C4-2B (cell line): ENCODE results near the gene ACER2.

Experiments
- H3K27ac ChIP-seq: fragments of 450-650 bp; 2 replicates; pipeline ENCODE4 v1.5.1; 2017
- ZFX ChIP-seq: fragments of 450-650 bp; IDR thresholded peaks from 2 replicates; pipeline ENCODE4 v1.6.1; 2017
- TF ChIP-seq, protein P1 (sequence below): fragments of 450-650 bp; conservative IDR thresholded peaks from 2 replicates; pipeline ENCODE4 v1.5.1; 2017; ENCODE audit warnings: mild to moderate bottlenecking

ACER2 gene

DNA sequence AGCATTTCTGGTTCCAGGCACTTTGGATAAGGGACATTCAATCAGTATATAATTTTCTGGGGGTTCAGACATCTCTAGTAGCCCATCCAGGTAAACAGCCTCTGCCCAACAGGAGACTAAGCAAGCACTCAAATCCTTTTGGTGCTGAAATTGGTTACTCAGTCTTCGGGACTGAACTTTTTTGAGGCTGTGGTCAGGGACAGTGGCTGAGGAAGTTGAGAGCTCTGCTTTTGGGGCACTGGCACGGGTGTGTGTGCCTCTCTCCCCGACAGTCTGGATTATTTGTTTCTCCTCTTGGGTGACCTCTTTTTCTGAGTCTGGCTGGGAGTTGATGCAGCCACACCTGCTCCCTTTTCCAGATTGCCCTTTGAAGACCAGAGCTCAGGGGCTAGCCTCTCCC is 47.6 kb downstream of the ACER2 start:
- H3K27ac ChIP-seq: no peak overlapping the region
- no peak for TF ChIP-seq ZFX
- TF ChIP-seq, protein P1, sequence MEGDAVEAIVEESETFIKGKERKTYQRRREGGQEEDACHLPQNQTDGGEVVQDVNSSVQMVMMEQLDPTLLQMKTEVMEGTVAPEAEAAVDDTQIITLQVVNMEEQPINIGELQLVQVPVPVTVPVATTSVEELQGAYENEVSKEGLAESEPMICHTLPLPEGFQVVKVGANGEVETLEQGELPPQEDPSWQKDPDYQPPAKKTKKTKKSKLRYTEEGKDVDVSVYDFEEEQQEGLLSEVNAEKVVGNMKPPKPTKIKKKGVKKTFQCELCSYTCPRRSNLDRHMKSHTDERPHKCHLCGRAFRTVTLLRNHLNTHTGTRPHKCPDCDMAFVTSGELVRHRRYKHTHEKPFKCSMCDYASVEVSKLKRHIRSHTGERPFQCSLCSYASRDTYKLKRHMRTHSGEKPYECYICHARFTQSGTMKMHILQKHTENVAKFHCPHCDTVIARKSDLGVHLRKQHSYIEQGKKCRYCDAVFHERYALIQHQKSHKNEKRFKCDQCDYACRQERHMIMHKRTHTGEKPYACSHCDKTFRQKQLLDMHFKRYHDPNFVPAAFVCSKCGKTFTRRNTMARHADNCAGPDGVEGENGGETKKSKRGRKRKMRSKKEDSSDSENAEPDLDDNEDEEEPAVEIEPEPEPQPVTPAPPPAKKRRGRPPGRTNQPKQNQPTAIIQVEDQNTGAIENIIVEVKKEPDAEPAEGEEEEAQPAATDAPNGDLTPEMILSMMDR: no peak

DNA sequence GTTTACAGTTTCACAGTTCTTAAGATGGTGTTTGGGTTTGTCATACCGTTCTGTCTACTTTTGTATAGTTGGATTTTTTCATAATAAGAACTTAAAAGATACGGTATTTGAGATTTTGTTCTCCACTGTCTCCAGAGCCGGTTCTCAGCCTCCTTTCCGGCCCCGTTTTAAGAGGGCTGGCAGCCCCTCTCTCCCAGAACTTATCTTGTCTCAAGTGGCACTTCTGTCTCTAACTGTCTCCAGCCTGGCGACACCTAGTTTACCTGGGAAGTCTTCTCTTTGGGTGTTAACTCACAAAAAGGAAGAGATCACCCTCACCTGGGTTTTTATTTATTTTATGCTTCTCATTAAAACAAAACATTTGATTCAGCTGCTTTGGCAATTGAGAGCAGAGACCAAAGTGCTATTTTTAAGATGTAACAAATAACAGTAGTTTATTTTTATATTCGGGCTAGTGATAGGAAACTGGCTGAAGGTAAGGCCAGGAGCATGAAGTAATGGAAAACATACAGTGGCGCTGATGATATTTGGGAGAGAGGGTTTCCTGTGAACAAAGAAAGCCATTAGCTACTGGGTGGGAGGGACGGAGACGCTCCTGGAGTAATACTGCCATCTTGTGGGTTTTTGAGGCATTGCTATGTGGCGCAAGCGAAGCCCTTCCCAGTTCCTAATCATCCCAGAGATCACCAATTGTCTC is 48.3 kb downstream of the ACER2 start:
- TF ChIP-seq ZFX: no peak
- TF ChIP-seq, protein P1: peak; percentile 97
- no peak overlapping the region for H3K27ac ChIP-seq

DNA sequence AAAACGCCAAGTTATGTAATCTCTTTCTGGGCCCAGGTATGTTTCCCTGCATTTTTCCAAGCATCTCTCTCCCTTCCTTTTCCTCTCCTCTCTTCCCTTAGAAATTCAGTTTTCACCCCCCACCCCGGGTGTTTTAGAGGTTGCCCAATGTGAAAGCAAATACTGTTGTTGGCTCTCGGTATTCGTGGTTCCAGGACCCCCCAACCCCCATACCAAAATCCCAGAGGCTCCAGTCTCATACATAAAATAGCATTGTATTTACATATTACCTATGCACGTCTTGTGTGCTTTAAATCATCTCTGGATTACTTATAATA is 48.8 kb downstream of the ACER2 start:
- no peak for TF ChIP-seq ZFX
- TF ChIP-seq, protein P1: peak; percentile 49
- no peak overlapping the region for H3K27ac ChIP-seq

DNA sequence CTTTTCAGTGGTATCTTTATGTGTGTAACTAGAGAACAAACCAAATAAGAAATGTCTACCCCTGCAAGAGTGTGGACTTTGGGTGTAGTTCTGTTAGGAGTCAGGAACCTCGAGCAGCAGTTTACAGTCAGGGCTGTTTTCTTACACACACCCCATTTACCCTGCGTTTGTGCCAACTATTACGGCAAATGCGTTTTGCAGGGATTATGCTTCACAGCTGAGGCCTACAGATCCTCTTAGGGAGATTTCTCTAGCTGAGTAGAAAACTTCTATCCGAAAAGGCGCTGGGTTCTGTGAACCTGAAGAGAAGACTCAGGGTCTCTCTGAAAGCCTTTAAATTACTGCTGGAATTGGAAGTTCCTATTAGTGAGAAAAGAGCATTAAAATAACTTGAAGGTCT is 51.4 kb downstream of the ACER2 start:
- TF ChIP-seq, protein P1: no peak
- TF ChIP-seq ZFX: no peak
- H3K27ac ChIP-seq: no peak overlapping the region

DNA sequence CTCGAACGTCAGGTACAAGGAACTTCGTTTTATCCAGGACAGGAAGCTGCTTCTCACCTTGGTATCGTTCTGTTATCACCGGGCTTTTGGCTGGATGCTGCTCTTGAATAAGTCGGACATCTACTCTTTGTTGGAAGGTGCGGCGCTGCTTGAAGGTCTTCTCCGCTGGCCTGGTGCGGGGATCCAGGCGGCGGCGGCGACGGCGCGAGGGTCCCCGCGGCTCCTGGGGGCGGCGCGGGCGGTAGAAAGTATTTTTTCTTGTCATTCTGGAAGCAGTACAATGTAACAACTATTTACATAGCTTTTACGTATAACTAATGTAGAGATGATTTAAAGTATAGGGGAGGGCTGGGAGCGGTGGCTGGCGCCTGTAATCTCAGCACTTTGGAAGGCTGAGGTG is 52.3 kb downstream of the ACER2 start:
- TF ChIP-seq, protein P1: no peak
- TF ChIP-seq ZFX: no peak
- H3K27ac ChIP-seq: no peak overlapping the region

DNA sequence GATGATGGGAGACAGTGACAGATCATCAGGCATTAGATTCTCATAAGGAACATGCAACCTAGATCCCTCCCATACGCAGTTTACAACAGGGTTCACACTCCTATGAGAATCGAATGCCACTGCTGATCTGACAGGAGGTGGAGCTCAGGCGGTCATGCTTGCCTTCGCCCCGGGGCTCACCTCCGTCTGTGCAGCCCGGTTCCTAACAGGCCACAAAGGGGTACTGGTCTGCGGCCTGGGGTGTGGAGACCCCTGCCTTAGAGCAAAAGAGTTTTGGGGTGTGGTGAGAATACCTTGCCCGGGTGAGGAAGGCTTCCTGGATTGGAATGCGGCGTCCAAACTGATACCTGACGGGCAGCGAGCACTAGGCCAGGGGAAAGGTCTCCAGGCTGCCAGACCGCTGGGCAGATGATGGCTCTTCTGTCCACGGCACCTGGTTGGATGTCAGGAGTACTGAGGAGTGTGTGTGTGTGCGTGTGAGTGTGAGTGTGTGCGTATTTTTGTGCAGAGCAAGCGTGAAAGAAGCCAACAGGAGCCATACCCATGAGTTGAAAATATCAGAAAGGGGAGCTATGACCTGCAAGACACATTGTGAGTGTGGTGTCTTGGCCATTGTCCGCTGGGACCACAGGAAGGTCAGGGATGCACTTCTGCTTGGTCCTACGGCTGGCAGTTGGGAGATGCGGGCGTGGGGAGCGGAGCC is 55.4 kb downstream of the ACER2 start:
- no peak overlapping the region; the same call in 1 of the 2 replicates for H3K27ac ChIP-seq
- TF ChIP-seq, protein P1: no peak
- TF ChIP-seq ZFX: no peak

DNA sequence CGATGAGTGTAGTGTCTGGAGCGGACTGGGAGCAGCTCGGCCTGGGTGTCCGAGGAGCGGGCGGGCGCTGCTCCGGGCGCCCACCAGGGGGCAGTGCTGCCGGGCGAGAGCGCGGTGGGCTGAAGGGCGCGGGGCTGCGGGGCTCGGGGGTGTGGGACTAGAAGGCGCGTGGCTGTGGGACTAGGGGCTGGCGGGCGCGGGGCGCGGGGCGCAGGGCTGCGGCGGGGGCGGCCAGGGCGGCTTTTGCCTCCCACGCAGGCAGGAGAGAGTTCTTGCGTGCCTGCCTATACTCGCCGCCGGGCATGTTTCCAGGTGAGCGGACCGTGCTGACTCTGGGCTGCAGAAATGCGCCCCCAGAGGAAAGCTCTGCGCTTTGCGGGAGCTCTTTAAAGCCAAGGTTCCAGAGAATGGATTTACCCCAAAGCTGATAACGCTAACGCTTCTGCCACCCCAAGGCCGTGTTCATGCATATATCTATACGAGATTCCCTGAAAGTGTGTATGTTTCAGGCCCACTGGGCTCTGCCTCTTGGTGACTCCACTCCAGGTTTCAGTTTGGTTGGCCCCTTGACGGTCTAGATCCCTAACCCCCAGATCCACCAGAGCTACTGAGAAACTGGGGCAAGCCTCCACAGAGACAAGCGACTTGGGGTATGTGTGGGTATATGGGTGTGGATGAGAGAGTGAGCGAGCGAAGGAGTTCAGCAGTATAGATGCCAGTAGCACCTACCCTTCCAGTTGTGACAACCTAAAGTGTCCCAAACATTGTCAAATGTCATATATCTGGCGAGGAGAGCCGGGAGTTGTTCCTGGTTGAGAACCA is 56.2 kb downstream of the ACER2 start:
- peak overlapping the region; percentile 17; the same call in 1 of the 2 replicates for H3K27ac ChIP-seq

More for the DNA sequence above, 56.2 kb downstream of the ACER2 start:
- TF ChIP-seq, protein P1: peak; percentile 97
- TF ChIP-seq ZFX: no peak
